Mucosa of descending colon (tissue), 3 donors: ENCODE results near the gene SOX6. TPM values are rescaled to one million over a fixed set of nuclear protein-coding genes. Genes with fewer than 3 reads are reported as not detected.

Experiments
- ATAC-seq: fragments of 200-7000 bp; cut with Tn5 transposase; one replicate; pipeline ENCODE4 v1.9.1; 2020; ENCODE audit warnings: mild to moderate bottlenecking, moderate library complexity
- DNase-seq, 3 donors: peaks; one replicate each; pipeline ENCODE4 v3.0.0-alpha.2; 2020
- H3K36me3 ChIP-seq: fragments of 200-600 bp; one replicate; pipeline ENCODE4 v1.8.0; 2021; ENCODE audit warnings: low read depth, mild to moderate bottlenecking
- H3K4me1 ChIP-seq: fragments of 200-600 bp; one replicate; pipeline ENCODE4 v1.8.0; 2021; ENCODE audit warnings: low read depth, mild to moderate bottlenecking
- H3K4me3 ChIP-seq: fragments of 200-600 bp; one replicate; pipeline ENCODE4 v1.8.0; 2021; ENCODE audit warnings: mild to moderate bottlenecking
- H3K9me3 ChIP-seq: fragments of 200-600 bp; one replicate; pipeline ENCODE4 v1.8.0; 2021; ENCODE audit warnings: mild to moderate bottlenecking
- CTCF ChIP-seq: fragments of 200-600 bp; IDR thresholded peaks from one replicate; pipeline ENCODE4 v1.8.0; 2022; ENCODE audit warnings: antibody characterized with exemption, mild to moderate bottlenecking
- intact Hi-C, 2 donors: fragments of 100-400 bp; cut with DNase I in 1 of 2; cut with micrococcal nuclease in 1 of 2; formaldehyde crosslinking; loops; one replicate each; pipeline versions ENCODE4 v1.11.0 to v1.11.1; 2022; cut with DNase I, micrococcal nuclease
- total RNA-seq, 3 donors: library from RNA; stranded (reverse); fragmentation: NEBNext Ultra II Directional in 2 of 3; extraction: Animal tissue kit (Norgen Biotek cat#: 25700) in 2 of 3; gene quantifications; one replicate each; pipeline versions ENCODE4 v1.2.1 to v1.2.4, GENCODE V29; 2021 to 2023
- donor health status: DM: no; HTN: no; CAD: no; lungs with moderate emphysema.
- donor health status: DM: no; HTN: no; CAD: no.
- donor health status: DM: no; HTN: yes; CAD: no.

Gene SOX6
- total RNA-seq, 3 donors from 2014 or later = 5.8 to 6.5 (median 6.0) TPM

- intact Hi-C loops = no loop called here
- TF ChIP-seq CTCF = no peak
- Histone ChIP-seq H3K9me3 (no peaks in the 10 kb centered on the region), H3K4me3 (no peak overlapping the region), H3K4me1 (no peaks in the 10 kb centered on the region), H3K36me3 (no peaks in the 10 kb centered on the region)
- ATAC-seq = no peak
- no peak for DNase-seq
Observed at GRCh38 chr11:16296273-16296672, 60.1 kb downstream of the SOX6 start.

DNA sequence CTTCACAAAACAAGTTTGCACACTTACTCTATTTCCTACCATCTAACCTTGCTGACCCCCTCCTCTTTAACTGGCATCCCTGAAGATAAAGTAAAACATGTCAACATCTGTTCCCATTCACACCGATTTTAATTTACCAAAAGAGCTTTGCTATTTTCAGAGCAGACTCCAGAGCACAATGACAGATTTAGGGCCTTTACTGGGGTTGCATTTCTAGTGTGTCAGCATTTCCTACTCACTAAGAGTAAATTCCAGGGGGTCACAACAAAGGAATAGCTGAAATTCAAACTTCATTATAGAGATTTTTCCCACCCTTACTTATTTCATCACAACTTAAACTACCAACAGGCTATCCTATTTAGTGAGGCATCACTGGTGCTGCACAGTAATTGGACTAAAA lies 60.8 kb downstream of the SOX6 start:
- intact Hi-C loops = no loop called here

DNA sequence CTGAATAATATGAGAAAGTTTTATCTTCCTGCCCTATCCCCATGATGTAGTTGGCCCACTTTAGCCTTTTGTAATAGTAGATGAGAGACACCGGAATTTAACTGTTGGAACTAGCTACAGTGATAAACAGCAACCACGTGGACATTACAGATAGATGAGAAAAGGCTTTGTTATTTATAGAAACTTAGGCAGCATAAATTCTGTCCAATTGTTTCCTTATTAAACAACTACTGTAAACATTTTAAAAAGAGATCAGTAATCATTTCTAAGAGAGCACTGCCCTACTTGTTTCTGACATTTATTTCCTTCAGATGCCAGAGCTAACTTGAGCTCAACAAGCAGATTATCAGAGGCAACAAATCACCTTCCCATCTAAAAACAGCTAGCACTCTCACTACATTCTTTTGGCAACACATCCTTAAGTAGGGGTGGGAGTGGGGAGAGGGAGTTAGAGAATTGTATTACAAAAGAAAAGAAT lies 63.1 kb downstream of the SOX6 start:
- no peak for TF ChIP-seq CTCF
- no peak overlapping the region for H3K4me3 ChIP-seq
- intact Hi-C loops = no loop called here
- no peaks in the 10 kb centered on the region for H3K4me1 ChIP-seq
- no peak for DNase-seq
- no peak for ATAC-seq
- H3K9me3 ChIP-seq = no peaks in the 10 kb centered on the region
- no peaks in the 10 kb centered on the region for H3K36me3 ChIP-seq

More for the DNA sequence above, 60.8 kb downstream of the SOX6 start:
- ATAC-seq (no peak), DNase-seq (no peak)
- no peak for TF ChIP-seq CTCF
- Histone ChIP-seq H3K9me3 (no peaks in the 10 kb centered on the region), H3K4me3 (no peak overlapping the region), H3K36me3 (no peaks in the 10 kb centered on the region), H3K4me1 (no peaks in the 10 kb centered on the region)

DNA sequence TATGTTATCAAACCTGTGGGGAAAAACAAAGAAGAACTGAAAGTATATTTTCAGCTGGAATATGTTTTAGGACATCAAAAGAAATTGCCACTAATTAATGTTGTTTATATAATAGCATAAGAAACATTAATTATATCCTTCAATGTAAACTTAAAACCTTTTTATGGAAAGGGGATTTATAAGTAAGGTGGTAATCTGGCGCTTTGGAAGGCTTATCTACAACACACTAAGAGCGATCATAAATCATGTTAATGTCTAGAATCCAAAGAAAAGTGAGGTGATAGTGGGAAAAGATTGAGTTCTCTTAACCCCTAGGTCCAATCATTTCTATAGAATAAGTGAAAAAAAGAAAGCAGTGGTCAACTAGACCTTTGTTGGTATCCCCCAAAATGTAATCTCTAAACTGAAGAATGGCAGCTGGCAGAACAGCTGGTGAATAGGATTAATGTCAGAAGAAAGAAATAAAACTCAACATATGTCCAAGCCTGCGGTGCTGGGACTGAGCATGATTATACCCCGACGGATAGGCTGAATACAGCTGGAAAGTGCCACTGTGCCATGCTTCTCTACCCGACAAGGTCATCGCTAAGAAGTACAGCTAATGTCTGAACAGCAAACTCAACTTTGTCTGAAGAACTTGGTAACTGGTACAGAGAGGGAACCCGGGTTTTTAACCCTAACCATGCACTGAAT lies 64.0 kb downstream of the SOX6 start:
- Histone ChIP-seq H3K4me1 (no peaks in the 10 kb centered on the region), H3K36me3 (no peaks in the 10 kb centered on the region), H3K4me3 (no peak overlapping the region), H3K9me3 (no peaks in the 10 kb centered on the region)
- TF ChIP-seq CTCF = no peak
- DNase-seq (no peak), ATAC-seq (no peak)
- intact Hi-C loops = no loop called here

- no peak for TF ChIP-seq CTCF
- no peaks in the 10 kb centered on the region for H3K9me3 ChIP-seq
- ATAC-seq (no peak), DNase-seq (no peak)
- intact Hi-C loops = no loop called here
- H3K4me1 ChIP-seq = no peaks in the 10 kb centered on the region
- H3K36me3 ChIP-seq = no peaks in the 10 kb centered on the region
- no peak overlapping the region for H3K4me3 ChIP-seq
Observed at GRCh38 chr11:16291729-16292128, 64.6 kb downstream of the SOX6 start.
